EH (cell line): ENCODE results near the gene MFNG.
A peak's percentile ranks its signal among the peaks of the same experiment; 100 is the strongest.
"Not testable (repeated sequence)": the region's sequence is repeated elsewhere in the genome, so short reads cannot be mapped to it uniquely, and the experiment has no call there.

Source experiments
- DNase-seq: peaks from one replicate; pipeline ENCODE4 v3.0.0-alpha.2; 2015; ENCODE audit warnings: low read depth

Gene MFNG

GRCh38 chr22:37472418-37473006 lies 13.7 kb downstream of the MFNG start:
- DNase-seq, result peak; percentile 44

- no peak for DNase-seq
Measured at GRCh38 chr22:37471727-37472417, 14.3 kb downstream of the MFNG start.

GRCh38 chr22:37470087-37470445 lies 16.1 kb downstream of the MFNG start:
- DNase-seq, result peak; percentile 33

- DNase-seq, result no peak
Measured at GRCh38 chr22:37469416-37470086, 16.6 kb downstream of the MFNG start.

- not testable (repeated sequence) for DNase-seq
Measured at GRCh38 chr22:37468201-37468695, 17.9 kb downstream of the MFNG start.

- no peak for DNase-seq
Measured at GRCh38 chr22:37467391-37467955, 18.7 kb downstream of the MFNG start.

GRCh38 chr22:37464181-37464580 lies 22.0 kb downstream of the MFNG start:
- no peak for DNase-seq

- DNase-seq, result peak; percentile 63
Measured at GRCh38 chr22:37462983-37463382, 23.2 kb downstream of the MFNG start.

GRCh38 chr22:37462436-37462835 lies 23.7 kb downstream of the MFNG start:
- no peak for DNase-seq

GRCh38 chr22:37461961-37462360 lies 24.2 kb downstream of the MFNG start:
- no peak for DNase-seq

GRCh38 chr22:37460684-37461083 lies 25.5 kb downstream of the MFNG start:
- DNase-seq, result no peak

- DNase-seq, result no peak
Measured at GRCh38 chr22:37459206-37459605, 27.0 kb downstream of the MFNG start.

GRCh38 chr22:37457093-37457893 lies 28.9 kb downstream of the MFNG start:
- DNase-seq, result peak; percentile 63

- DNase-seq, result no peak
Measured at GRCh38 chr22:37456346-37456745, 29.8 kb downstream of the MFNG start.

GRCh38 chr22:37455896-37456295 lies 30.3 kb downstream of the MFNG start:
- DNase-seq, result no peak

GRCh38 chr22:37454857-37455686 lies 31.1 kb downstream of the MFNG start:
- DNase-seq, result peak; percentile 79

- DNase-seq, result no peak
Measured at GRCh38 chr22:37453696-37454095, 32.5 kb downstream of the MFNG start.

GRCh38 chr22:37451218-37451617 lies 35.0 kb downstream of the MFNG start:
- DNase-seq, result no peak

- DNase-seq, result no peak
Measured at GRCh38 chr22:37449331-37450001, 36.7 kb downstream of the MFNG start.

- no peak for DNase-seq
Measured at GRCh38 chr22:37448516-37449127, 37.6 kb downstream of the MFNG start.
